ENCODE results near the gene SLC52A3.
A peak's percentile ranks its signal among the peaks of the same experiment; 100 is the strongest.
"Not testable (repeated sequence)": the region's sequence is repeated elsewhere in the genome, so short reads cannot be mapped to it uniquely, and the experiment has no call there.

The SLC52A3 gene

DNA sequence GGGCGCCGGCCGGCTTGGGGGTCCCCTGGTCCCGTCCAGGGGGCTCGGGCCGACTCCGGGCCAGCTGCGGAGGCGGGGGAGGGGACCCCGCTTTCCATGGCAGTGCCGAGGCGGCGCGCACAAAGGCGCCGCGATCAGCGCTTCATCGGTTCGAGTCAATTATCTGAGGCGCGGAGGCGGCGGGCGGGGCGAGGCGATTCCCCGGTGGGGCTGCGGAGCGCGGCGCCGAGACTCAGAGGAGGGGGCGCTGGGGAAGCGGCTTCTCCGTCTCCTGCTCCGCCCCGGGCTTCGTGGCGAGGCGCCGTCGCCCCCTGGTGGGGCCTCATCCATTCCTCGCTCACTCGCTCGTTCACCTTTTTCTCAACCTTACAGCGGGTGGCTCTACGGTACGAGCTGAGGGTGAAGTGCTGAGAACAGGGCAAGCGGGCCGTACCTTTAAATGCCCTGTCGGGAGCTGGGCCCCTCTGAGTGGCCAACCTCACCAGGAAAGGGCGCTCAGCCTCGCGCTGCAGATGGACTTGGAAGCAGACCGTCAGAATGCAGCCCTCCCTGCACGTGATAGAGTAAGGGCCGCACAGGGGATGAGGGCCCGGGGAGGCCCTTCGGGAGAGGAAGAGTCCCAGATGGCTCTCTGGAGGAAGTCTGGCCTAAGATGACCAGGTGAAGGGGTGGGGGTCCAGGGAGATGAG is 39.9 kb downstream of the SLC52A3 start:
- Histone ChIP-seq H3K27me3 (ENCODE audit: control insufficient read depth, insufficient read depth, low read length) (peaks cover 25% of the 10 kb centered on the region), H3K36me3 (ENCODE audit: control insufficient read depth, insufficient read depth, low read length) (no peaks in the 10 kb centered on the region), H3K27ac (ENCODE audit: low read depth, low read length) (no peak overlapping the region)

GRCh38 chr20:726160-726559 is 42.1 kb downstream of the SLC52A3 start:
- Histone ChIP-seq H3K36me3 (ENCODE audit: control insufficient read depth, insufficient read depth, low read length) (no peaks in the 10 kb centered on the region), H3K9me3 (ENCODE audit: control insufficient read depth, insufficient read depth, low read length) (no peaks in the 10 kb centered on the region), H3K27me3 (ENCODE audit: control insufficient read depth, insufficient read depth, low read length) (peaks cover 25% of the 10 kb centered on the region), H3K27ac (ENCODE audit: low read depth, low read length) (no peak overlapping the region), H3K4me3 (ENCODE audit: low read depth, low read length) (no peak overlapping the region), H3K9ac (ENCODE audit: low read depth, low read length) (no peak overlapping the region), H3K4me1 (ENCODE audit: control insufficient read depth, insufficient read depth, low read length) (no peaks in the 10 kb centered on the region; the same call in 1 of the 2 replicates)

More for the DNA sequence above, 39.9 kb downstream of the SLC52A3 start:
- Histone ChIP-seq H3K4me1 (ENCODE audit: control insufficient read depth, insufficient read depth, low read length) (no peaks in the 10 kb centered on the region; the same call in 1 of the 2 replicates), H3K9ac (ENCODE audit: low read depth, low read length) (no peak overlapping the region), H3K9me3 (ENCODE audit: control insufficient read depth, insufficient read depth, low read length) (no peaks in the 10 kb centered on the region), H3K4me3 (ENCODE audit: low read depth, low read length) (peak overlapping the region; percentile 58; the same call in 1 of the 2 replicates)

DNA sequence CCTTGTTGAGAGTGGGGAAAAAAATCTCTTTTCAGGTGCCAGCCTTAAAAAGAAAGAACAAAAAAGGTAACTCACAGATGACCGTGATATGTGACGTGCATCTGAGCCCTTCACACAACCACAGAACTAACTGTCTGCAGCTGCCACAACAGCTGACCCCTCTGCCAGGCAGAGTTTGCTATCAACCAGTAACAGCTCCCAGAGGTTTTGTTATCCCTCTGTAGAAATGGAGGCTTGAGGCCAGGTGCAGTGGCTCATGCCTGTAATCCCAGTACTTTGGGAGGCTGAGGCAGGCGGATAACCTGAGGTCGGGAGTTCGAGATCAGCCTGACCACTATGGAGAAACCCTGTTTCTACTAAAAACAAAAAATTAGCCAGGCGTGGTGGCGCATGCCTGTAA is 42.8 kb downstream of the SLC52A3 start:
- H3K9me3 ChIP-seq (ENCODE audit: control insufficient read depth, insufficient read depth, low read length): no peaks in the 10 kb centered on the region
- no peaks in the 10 kb centered on the region; the same call in 1 of the 2 replicates for H3K4me1 ChIP-seq (ENCODE audit: control insufficient read depth, insufficient read depth, low read length)
- H3K27me3 ChIP-seq (ENCODE audit: control insufficient read depth, insufficient read depth, low read length): peaks cover 25% of the 10 kb centered on the region
- no peak overlapping the region for H3K9ac ChIP-seq (ENCODE audit: low read depth, low read length)
- H3K36me3 ChIP-seq (ENCODE audit: control insufficient read depth, insufficient read depth, low read length): no peaks in the 10 kb centered on the region
- H3K4me3 ChIP-seq (ENCODE audit: low read depth, low read length): no peak overlapping the region
- no peak overlapping the region for H3K27ac ChIP-seq (ENCODE audit: low read depth, low read length)

- peaks cover 25% of the 10 kb centered on the region for H3K27me3 ChIP-seq (ENCODE audit: control insufficient read depth, insufficient read depth, low read length)
- not testable (repeated sequence) for H3K9me3 ChIP-seq (ENCODE audit: control insufficient read depth, insufficient read depth, low read length); H3K9ac ChIP-seq (ENCODE audit: low read depth, low read length); H3K4me1 ChIP-seq (ENCODE audit: control insufficient read depth, insufficient read depth, low read length); H3K36me3 ChIP-seq (ENCODE audit: control insufficient read depth, insufficient read depth, low read length); H3K27ac ChIP-seq (ENCODE audit: low read depth, low read length); H3K4me3 ChIP-seq (ENCODE audit: low read depth, low read length)
Measured at GRCh38 chr20:724797-725196, 43.5 kb downstream of the SLC52A3 start.

GRCh38 chr20:723756-724155 is 44.5 kb downstream of the SLC52A3 start:
- Histone ChIP-seq H3K27me3 (ENCODE audit: control insufficient read depth, insufficient read depth, low read length) (peaks cover 19% of the 10 kb centered on the region), H3K36me3 (ENCODE audit: control insufficient read depth, insufficient read depth, low read length) (no peaks in the 10 kb centered on the region), H3K9me3 (ENCODE audit: control insufficient read depth, insufficient read depth, low read length) (no peaks in the 10 kb centered on the region), H3K27ac (ENCODE audit: low read depth, low read length) (no peak overlapping the region), H3K4me1 (ENCODE audit: control insufficient read depth, insufficient read depth, low read length) (peaks cover 4% of the 10 kb centered on the region; the same call in 1 of the 2 replicates), H3K4me3 (ENCODE audit: low read depth, low read length) (no peak overlapping the region), H3K9ac (ENCODE audit: low read depth, low read length) (no peak overlapping the region)

GRCh38 chr20:722822-723644 is 45.3 kb downstream of the SLC52A3 start:
- no peak overlapping the region for H3K4me3 ChIP-seq (ENCODE audit: low read depth, low read length)
- peaks cover 4% of the 10 kb centered on the region; the same call in 1 of the 2 replicates for H3K4me1 ChIP-seq (ENCODE audit: control insufficient read depth, insufficient read depth, low read length)

GRCh38 chr20:721876-722275 is 46.4 kb downstream of the SLC52A3 start:
- Histone ChIP-seq H3K4me1 (ENCODE audit: control insufficient read depth, insufficient read depth, low read length) (peaks cover 4% of the 10 kb centered on the region; the same call in 1 of the 2 replicates), H3K27me3 (ENCODE audit: control insufficient read depth, insufficient read depth, low read length) (peaks cover 10% of the 10 kb centered on the region), H3K9me3 (ENCODE audit: control insufficient read depth, insufficient read depth, low read length) (no peaks in the 10 kb centered on the region), H3K9ac (ENCODE audit: low read depth, low read length) (no peak overlapping the region), H3K36me3 (ENCODE audit: control insufficient read depth, insufficient read depth, low read length) (no peaks in the 10 kb centered on the region), H3K27ac (ENCODE audit: low read depth, low read length) (no peak overlapping the region), H3K4me3 (ENCODE audit: low read depth, low read length) (no peak overlapping the region)

More at GRCh38 chr20:722822-723644, 45.3 kb downstream of the SLC52A3 start:
- Histone ChIP-seq H3K36me3 (ENCODE audit: control insufficient read depth, insufficient read depth, low read length) (no peaks in the 10 kb centered on the region), H3K27me3 (ENCODE audit: control insufficient read depth, insufficient read depth, low read length) (peaks cover 16% of the 10 kb centered on the region), H3K27ac (ENCODE audit: low read depth, low read length) (no peak overlapping the region), H3K9ac (ENCODE audit: low read depth, low read length) (no peak overlapping the region), H3K9me3 (ENCODE audit: control insufficient read depth, insufficient read depth, low read length) (no peaks in the 10 kb centered on the region)

- H3K36me3 ChIP-seq (ENCODE audit: control insufficient read depth, insufficient read depth, low read length): no peaks in the 10 kb centered on the region
- no peaks in the 10 kb centered on the region for H3K9me3 ChIP-seq (ENCODE audit: control insufficient read depth, insufficient read depth, low read length)
- no peak overlapping the region for H3K9ac ChIP-seq (ENCODE audit: low read depth, low read length)
- peaks cover 4% of the 10 kb centered on the region; the same call in 1 of the 2 replicates for H3K4me1 ChIP-seq (ENCODE audit: control insufficient read depth, insufficient read depth, low read length)
- H3K27me3 ChIP-seq (ENCODE audit: control insufficient read depth, insufficient read depth, low read length): no peaks in the 10 kb centered on the region
- no peak overlapping the region for H3K4me3 ChIP-seq (ENCODE audit: low read depth, low read length)
- no peak overlapping the region for H3K27ac ChIP-seq (ENCODE audit: low read depth, low read length)
Measured at GRCh38 chr20:719816-720215, 48.5 kb downstream of the SLC52A3 start.

- H3K9ac ChIP-seq (ENCODE audit: low read depth, low read length): no peak overlapping the region
Measured at GRCh38 chr20:719068-719467, 49.2 kb downstream of the SLC52A3 start.

GRCh38 chr20:717832-718231 is 50.5 kb downstream of the SLC52A3 start:
- Histone ChIP-seq H3K36me3 (ENCODE audit: control insufficient read depth, insufficient read depth, low read length) (no peaks in the 10 kb centered on the region), H3K9me3 (ENCODE audit: control insufficient read depth, insufficient read depth, low read length) (no peaks in the 10 kb centered on the region), H3K9ac (ENCODE audit: low read depth, low read length) (no peak overlapping the region), H3K4me3 (ENCODE audit: low read depth, low read length) (no peak overlapping the region), H3K27ac (ENCODE audit: low read depth, low read length) (no peak overlapping the region), H3K4me1 (ENCODE audit: control insufficient read depth, insufficient read depth, low read length) (peaks cover 4% of the 10 kb centered on the region; the same call in 1 of the 2 replicates), H3K27me3 (ENCODE audit: control insufficient read depth, insufficient read depth, low read length) (no peaks in the 10 kb centered on the region)

More at GRCh38 chr20:719068-719467, 49.2 kb downstream of the SLC52A3 start:
- no peaks in the 10 kb centered on the region for H3K36me3 ChIP-seq (ENCODE audit: control insufficient read depth, insufficient read depth, low read length)
- no peak overlapping the region for H3K4me3 ChIP-seq (ENCODE audit: low read depth, low read length)
- no peaks in the 10 kb centered on the region for H3K9me3 ChIP-seq (ENCODE audit: control insufficient read depth, insufficient read depth, low read length)
- no peak overlapping the region for H3K27ac ChIP-seq (ENCODE audit: low read depth, low read length)
- peaks cover 4% of the 10 kb centered on the region; the same call in 1 of the 2 replicates for H3K4me1 ChIP-seq (ENCODE audit: control insufficient read depth, insufficient read depth, low read length)
- no peaks in the 10 kb centered on the region for H3K27me3 ChIP-seq (ENCODE audit: control insufficient read depth, insufficient read depth, low read length)

DNA sequence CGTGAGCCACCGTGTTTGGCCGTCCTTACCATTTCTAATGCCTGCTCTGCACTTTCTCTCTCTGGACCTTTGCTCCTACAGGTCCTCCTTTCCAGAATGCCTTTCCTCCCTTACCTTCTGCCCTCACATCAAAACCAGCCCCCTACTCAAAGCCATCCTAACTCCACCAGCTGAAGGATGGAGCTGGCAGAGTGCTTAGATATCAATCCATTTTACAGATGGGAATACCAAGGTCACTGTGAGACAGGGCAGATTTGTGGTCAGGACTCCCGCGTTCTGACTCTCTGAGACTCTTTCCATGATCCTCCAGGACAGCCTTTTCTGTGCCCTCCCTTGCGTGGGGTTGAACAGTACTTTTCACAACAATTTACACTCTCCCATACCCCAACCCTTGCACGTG is 51.0 kb downstream of the SLC52A3 start:
- Histone ChIP-seq H3K4me1 (ENCODE audit: control insufficient read depth, insufficient read depth, low read length) (peaks cover 4% of the 10 kb centered on the region; the same call in 1 of the 2 replicates), H3K9ac (ENCODE audit: low read depth, low read length) (no peak overlapping the region), H3K27ac (ENCODE audit: low read depth, low read length) (no peak overlapping the region), H3K4me3 (ENCODE audit: low read depth, low read length) (no peak overlapping the region), H3K27me3 (ENCODE audit: control insufficient read depth, insufficient read depth, low read length) (no peaks in the 10 kb centered on the region), H3K36me3 (ENCODE audit: control insufficient read depth, insufficient read depth, low read length) (no peaks in the 10 kb centered on the region), H3K9me3 (ENCODE audit: control insufficient read depth, insufficient read depth, low read length) (no peaks in the 10 kb centered on the region)

All from HUES48 (cell line).